ENCODE measurements around the gene CNN2. TPM values are rescaled to one million over a fixed set of nuclear protein-coding genes. Genes with fewer than 3 reads are reported as not detected.

Gene CNN2
- total and polyA plus RNA-seq, 2 of the 13 experiments (the other 11 are each of a cell fraction or from before 2014, with no cell fraction given): 63.6 to 70.0 TPM

GRCh38 chr19:980133-980998 lies 46.0 kb upstream of the CNN2 start (continued):
- TF ChIP-seq MTF1 (CRISPR knock-in tag; IDR thresholded peaks at IDR 0.05) (no peak), AGO1 (IDR thresholded peaks at IDR 0.05; ENCODE audit: low read depth, low read length, poor library complexity, severe bottlenecking) (peak; percentile 70), ZNF619 (CRISPR knock-in tag; IDR thresholded peaks at IDR 0.05) (0 out of 2 replicates have a peak, but pooled peaks have one; percentile 86), BRCA1 (CRISPR knock-in tag; IDR thresholded peaks at IDR 0.05) (no peak), ZNF329 (CRISPR knock-in tag; IDR thresholded peaks at IDR 0.05; ENCODE audit: low read depth) (0 out of 2 replicates have a peak, but pooled peaks have one; percentile 41), HNRNPH1 (optimal IDR thresholded peaks at IDR 0.05; ENCODE audit: low read depth, low read length) (no peak), MAFG (CRISPR knock-in tag; IDR thresholded peaks at IDR 0.05) (no peak), PRPF4 (IDR thresholded peaks at IDR 0.05; ENCODE audit: low read depth, low read length, poor library complexity, severe bottlenecking) (peak; percentile 95), RNF219 (CRISPR knock-in tag; IDR thresholded peaks at IDR 0.05) (no peak), YEATS4 (CRISPR knock-in tag; IDR thresholded peaks at IDR 0.05; ENCODE audit: borderline replicate concordance) (peak; percentile 93), RERE (CRISPR knock-in tag; IDR thresholded peaks at IDR 0.05; ENCODE audit: low read depth) (peak; percentile 71), HMGXB4 (CRISPR knock-in tag; IDR thresholded peaks at IDR 0.05; ENCODE audit: borderline replicate concordance in 1 of 2, low read depth in 1 of 2) (peak; percentile 79 to 81; a peak in 3 of 4 replicates), SALL2 (CRISPR knock-in tag; IDR thresholded peaks at IDR 0.05) (no peak), NCOA2 (CRISPR knock-in tag; IDR thresholded peaks at IDR 0.05) (peak; percentile 69), POGK (CRISPR knock-in tag; conservative IDR thresholded peaks at IDR 0.05) (peak; percentile 72), ZSCAN12 (CRISPR knock-in tag; IDR thresholded peaks at IDR 0.05) (no peak)

All from HepG2 (cell line).